ENCODE results near the gene NMT1.

DNA sequence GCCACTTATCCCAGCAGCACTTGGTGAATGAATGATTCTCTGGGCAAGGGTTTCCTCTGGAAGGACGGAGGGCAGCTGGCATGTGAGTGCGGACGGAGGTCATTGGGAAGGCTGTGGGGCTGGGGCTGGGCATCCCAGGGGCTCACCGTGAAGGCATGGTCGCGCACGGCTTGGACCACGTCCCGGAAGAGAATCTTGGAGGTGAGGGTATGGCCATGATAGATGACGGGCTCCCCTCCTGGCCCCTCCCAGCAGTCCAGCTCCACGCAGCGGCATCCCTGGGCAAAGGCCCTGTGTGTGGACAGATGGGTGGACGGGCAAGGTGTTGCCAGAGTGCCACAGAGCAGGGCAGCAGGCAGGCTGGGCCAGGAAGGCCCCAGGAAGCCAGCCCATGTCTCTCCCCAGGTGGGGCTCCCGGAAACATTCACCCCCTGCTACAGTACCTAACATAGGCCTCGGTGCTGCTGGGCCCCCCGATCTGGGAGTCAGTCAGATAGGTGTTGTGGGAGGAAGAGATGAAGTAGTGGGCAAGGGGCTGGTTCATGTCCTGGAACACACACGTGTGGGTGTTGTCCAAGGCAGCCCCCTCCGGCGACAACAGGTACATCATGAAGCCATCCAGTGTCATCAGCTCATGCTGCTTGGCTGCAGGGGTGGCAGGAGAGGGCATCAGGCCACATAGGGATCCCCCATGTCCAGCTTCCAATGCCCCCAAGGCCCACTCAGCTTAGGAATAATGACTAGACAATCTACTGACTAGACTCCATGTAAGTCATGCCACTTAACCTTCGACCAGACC lies 56.9 kb downstream of the NMT1 start:
- TF ChIP-seq, protein P1, sequence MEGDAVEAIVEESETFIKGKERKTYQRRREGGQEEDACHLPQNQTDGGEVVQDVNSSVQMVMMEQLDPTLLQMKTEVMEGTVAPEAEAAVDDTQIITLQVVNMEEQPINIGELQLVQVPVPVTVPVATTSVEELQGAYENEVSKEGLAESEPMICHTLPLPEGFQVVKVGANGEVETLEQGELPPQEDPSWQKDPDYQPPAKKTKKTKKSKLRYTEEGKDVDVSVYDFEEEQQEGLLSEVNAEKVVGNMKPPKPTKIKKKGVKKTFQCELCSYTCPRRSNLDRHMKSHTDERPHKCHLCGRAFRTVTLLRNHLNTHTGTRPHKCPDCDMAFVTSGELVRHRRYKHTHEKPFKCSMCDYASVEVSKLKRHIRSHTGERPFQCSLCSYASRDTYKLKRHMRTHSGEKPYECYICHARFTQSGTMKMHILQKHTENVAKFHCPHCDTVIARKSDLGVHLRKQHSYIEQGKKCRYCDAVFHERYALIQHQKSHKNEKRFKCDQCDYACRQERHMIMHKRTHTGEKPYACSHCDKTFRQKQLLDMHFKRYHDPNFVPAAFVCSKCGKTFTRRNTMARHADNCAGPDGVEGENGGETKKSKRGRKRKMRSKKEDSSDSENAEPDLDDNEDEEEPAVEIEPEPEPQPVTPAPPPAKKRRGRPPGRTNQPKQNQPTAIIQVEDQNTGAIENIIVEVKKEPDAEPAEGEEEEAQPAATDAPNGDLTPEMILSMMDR (IDR thresholded peaks at IDR 0.05) = no peak
- TF ChIP-seq POLR2A (IDR thresholded peaks at IDR 0.05; ENCODE audit: low read depth) (no peak), EP300 (IDR thresholded peaks at IDR 0.05) (no peak), POLR2AphosphoS5 (IDR thresholded peaks at IDR 0.05) (no peak)

All from esophagus muscularis mucosa (tissue), 4 donors.